ENCODE data around the gene RCAN3. TPM values are rescaled to one million over a fixed set of nuclear protein-coding genes. Genes with fewer than 3 reads are reported as not detected.

RCAN3 gene
- total and polyA plus RNA-seq, 8 donors: 4.0 to 14.2 (median 11.9) TPM

DNA sequence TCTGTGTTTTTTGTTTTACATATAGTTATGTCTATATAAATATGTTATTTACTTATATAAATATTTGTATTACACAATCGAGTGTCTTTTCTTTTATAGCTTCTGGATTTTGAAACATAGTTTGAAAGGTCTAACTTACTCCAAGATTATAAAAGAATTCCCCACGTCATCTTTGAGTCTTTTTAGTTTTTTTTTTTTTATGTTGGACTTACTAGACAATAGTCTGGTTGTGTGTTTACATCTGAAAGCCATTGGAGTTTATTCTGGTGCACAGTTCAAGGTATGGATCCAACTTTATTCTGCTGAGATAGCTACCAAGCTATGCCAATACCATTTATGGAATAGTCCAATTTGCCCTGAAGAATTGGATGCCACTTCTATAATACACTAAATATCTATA, 26.1 kb upstream of the RCAN3 start:
- WGBS, 2 donors: 35 to 41% methylated on average over 2 of the region's 2 CpGs
- TF ChIP-seq, protein P1, sequence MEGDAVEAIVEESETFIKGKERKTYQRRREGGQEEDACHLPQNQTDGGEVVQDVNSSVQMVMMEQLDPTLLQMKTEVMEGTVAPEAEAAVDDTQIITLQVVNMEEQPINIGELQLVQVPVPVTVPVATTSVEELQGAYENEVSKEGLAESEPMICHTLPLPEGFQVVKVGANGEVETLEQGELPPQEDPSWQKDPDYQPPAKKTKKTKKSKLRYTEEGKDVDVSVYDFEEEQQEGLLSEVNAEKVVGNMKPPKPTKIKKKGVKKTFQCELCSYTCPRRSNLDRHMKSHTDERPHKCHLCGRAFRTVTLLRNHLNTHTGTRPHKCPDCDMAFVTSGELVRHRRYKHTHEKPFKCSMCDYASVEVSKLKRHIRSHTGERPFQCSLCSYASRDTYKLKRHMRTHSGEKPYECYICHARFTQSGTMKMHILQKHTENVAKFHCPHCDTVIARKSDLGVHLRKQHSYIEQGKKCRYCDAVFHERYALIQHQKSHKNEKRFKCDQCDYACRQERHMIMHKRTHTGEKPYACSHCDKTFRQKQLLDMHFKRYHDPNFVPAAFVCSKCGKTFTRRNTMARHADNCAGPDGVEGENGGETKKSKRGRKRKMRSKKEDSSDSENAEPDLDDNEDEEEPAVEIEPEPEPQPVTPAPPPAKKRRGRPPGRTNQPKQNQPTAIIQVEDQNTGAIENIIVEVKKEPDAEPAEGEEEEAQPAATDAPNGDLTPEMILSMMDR (IDR thresholded peaks at IDR 0.05): no peak
- Histone ChIP-seq H3K4me3 (no peak overlapping the region), H3K4me1 (peaks cover 8 to 17% (median 13%) of the 10 kb centered on the region in 3 donors), H3K27me3 (no peaks in the 10 kb centered on the region), H3K27ac (no peak overlapping the region), H3K9me3 (no peaks in the 10 kb centered on the region), H3K36me3 (no peaks in the 10 kb centered on the region)
- no peak for ATAC-seq
- peak; percentile 66 for FAIRE-seq
- no peak for DNase-seq
- intact Hi-C loops (cut with DNase I): no loop called here

DNA sequence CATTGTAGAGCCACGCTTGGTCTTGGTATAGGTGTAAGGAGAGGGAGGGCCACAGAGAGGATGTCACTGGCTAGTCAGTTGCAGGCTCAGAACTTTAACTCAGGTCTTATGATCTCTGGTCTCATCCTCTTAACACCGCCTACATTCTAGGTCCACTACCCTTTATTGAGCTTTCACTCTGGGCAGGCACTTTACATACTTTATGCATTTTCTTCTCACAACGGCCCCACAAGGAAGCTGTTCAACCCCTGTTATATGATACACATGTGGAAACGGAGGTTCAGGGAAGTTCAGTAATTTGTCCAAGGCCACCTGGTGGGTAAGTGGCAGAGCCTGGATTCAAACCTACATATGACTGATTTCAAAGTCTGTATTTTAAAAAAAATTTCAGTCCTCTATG, 25.3 kb upstream of the RCAN3 start:
- peaks cover 6 to 12% (median 10%) of the 10 kb centered on the region in 3 donors for H3K4me1 ChIP-seq
- TF ChIP-seq, protein P1 (IDR thresholded peaks at IDR 0.05): no peak
- ATAC-seq (no peak), FAIRE-seq (no peak), DNase-seq (no peak)
- H3K27me3 ChIP-seq: no peaks in the 10 kb centered on the region
- H3K9me3 ChIP-seq: no peaks in the 10 kb centered on the region
- no peaks in the 10 kb centered on the region for H3K36me3 ChIP-seq
- H3K27ac ChIP-seq: no peak overlapping the region
- 82 to 87% methylated on average over 4 of the region's 4 CpGs for WGBS, 2 donors
- no peak overlapping the region for H3K4me3 ChIP-seq
- intact Hi-C loops (cut with DNase I): no loop called here

GRCh38 chr1:24481101-24481500, 21.5 kb upstream of the RCAN3 start:
- Histone ChIP-seq H3K4me3 (no peak overlapping the region), H3K27me3 (no peaks in the 10 kb centered on the region), H3K36me3 (no peaks in the 10 kb centered on the region), H3K4me1 (peaks cover 0 to 5% (median 0%) of the 10 kb centered on the region in 3 donors), H3K27ac (peak overlapping the region in 1 of 4 donors; percentile 11), H3K9me3 (no peaks in the 10 kb centered on the region)
- TF ChIP-seq, protein P1 (IDR thresholded peaks at IDR 0.05): no peak
- intact Hi-C loops (cut with DNase I): no loop called here
- no peak for FAIRE-seq
- 75 to 85% methylated on average over 2 of the region's 2 CpGs for WGBS, 2 donors
- ATAC-seq: peak in 3 of 4 donors; percentile 30 to 83 (median 69)
- DNase-seq: no peak

- Histone ChIP-seq H3K36me3 (no peaks in the 10 kb centered on the region), H3K4me1 (peaks cover 0 to 5% (median 0%) of the 10 kb centered on the region in 3 donors), H3K27me3 (no peaks in the 10 kb centered on the region), H3K9me3 (no peaks in the 10 kb centered on the region), H3K27ac (no peak overlapping the region), H3K4me3 (no peak overlapping the region)
- intact Hi-C loops (cut with DNase I): no loop called here
- TF ChIP-seq, protein P1 (IDR thresholded peaks at IDR 0.05): no peak
- DNase-seq (no peak), FAIRE-seq (no peak), ATAC-seq (peak in 1 of 4 donors; percentile 7)
- 89 to 90% methylated on average over 16 of the region's 16 CpGs for WGBS, 2 donors
Measured at GRCh38 chr1:24481843-24482610, 20.6 kb upstream of the RCAN3 start.

DNA sequence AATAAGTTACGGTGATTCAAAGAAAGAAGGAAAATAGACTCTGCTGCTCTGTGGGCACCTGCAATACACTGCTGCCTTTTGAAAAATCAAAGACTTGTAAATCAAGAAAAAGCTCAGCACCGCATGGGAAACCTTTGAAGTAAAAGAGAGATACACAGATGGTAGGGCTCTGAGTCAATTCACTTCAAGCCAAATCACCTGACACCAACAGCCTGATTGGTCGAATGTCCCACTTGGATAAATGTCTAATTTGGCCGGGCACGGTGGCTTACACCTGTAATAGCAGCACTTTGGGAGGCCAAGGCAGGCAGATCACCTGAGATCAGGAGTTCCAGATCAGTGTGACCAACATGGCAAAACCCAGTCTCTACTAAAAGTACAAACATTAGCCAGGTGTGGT, 19.2 kb upstream of the RCAN3 start:
- no peak overlapping the region for H3K27ac ChIP-seq
- WGBS, 2 donors: 40% methylated on average over 5 of the region's 5 CpGs
- H3K27me3 ChIP-seq: no peaks in the 10 kb centered on the region
- H3K4me1 ChIP-seq: peaks cover 0 to 5% (median 0%) of the 10 kb centered on the region in 3 donors
- TF ChIP-seq, protein P1 (IDR thresholded peaks at IDR 0.05): no peak
- DNase-seq (peak in 1 of 6 donors; percentile 60), ATAC-seq (peak; percentile 37 to 91 (median 67)), FAIRE-seq (no peak)
- no peaks in the 10 kb centered on the region for H3K9me3 ChIP-seq
- H3K4me3 ChIP-seq: no peak overlapping the region
- H3K36me3 ChIP-seq: no peaks in the 10 kb centered on the region
- intact Hi-C loops (cut with DNase I): no loop called here

Measured in pancreas (tissue), 10 donors.